GM06990 (cell line): ENCODE results near the gene TIPIN.
"Not testable (repeated sequence)": the region's sequence is repeated elsewhere in the genome, so short reads cannot be mapped to it uniquely, and the experiment has no call there.

Experiments used
- DNase-seq: peaks from one replicate; pipeline ENCODE4 v3.0.0-alpha.2; 2011; ENCODE audit not compliant: insufficient read length; ENCODE audit errors: extremely low read depth
- H3K27me3 ChIP-seq: replicated peaks from 2 replicates; pipeline ENCODE4 v1.6.0; 2011; ENCODE audit warnings: low read length; ENCODE audit not compliant: control insufficient read depth, insufficient read depth
- H3K36me3 ChIP-seq: 2 replicates; pipeline ENCODE4 v1.5.1; 2011; ENCODE audit warnings: low read length; ENCODE audit not compliant: control insufficient read depth, insufficient read depth
- H3K4me3 ChIP-seq: replicated peaks from 2 replicates; pipeline ENCODE4 v1.5.1; 2011; ENCODE audit warnings: low read depth, mild to moderate bottlenecking, control low read depth, low read length
- CTCF ChIP-seq: IDR thresholded peaks from 2 replicates; pipeline ENCODE4 v1.5.1; 2011; ENCODE audit warnings: low read length, control low read depth, mild to moderate bottlenecking, inconsistent platforms; ENCODE audit not compliant: insufficient read depth, poor library complexity, severe bottlenecking

TIPIN gene

GRCh38 chr15:66374179-66374578, 17.7 kb upstream of the TIPIN start:
- TF ChIP-seq CTCF: no peak
- Histone ChIP-seq H3K27me3 (no peaks in the 10 kb centered on the region), H3K36me3 (no peaks in the 10 kb centered on the region), H3K4me3 (no peak overlapping the region)
- no peak for DNase-seq

GRCh38 chr15:66369773-66370651, 13.5 kb upstream of the TIPIN start:
- peak; percentile 63 for DNase-seq
- Histone ChIP-seq H3K36me3 (no peaks in the 10 kb centered on the region), H3K27me3 (no peaks in the 10 kb centered on the region), H3K4me3 (peak overlapping the region; percentile 52)
- no peak for TF ChIP-seq CTCF

- DNase-seq: no peak
- Histone ChIP-seq H3K27me3 (no peaks in the 10 kb centered on the region), H3K36me3 (no peaks in the 10 kb centered on the region), H3K4me3 (no peak overlapping the region)
- no peak for TF ChIP-seq CTCF
Measured at GRCh38 chr15:66364944-66365528, 8.6 kb upstream of the TIPIN start.

GRCh38 chr15:66362776-66363175, 6.3 kb upstream of the TIPIN start:
- no peak for DNase-seq
- Histone ChIP-seq H3K4me3 (no peak overlapping the region), H3K27me3 (no peaks in the 10 kb centered on the region), H3K36me3 (no peaks in the 10 kb centered on the region)
- TF ChIP-seq CTCF: no peak

GRCh38 chr15:66361745-66362460, 5.4 kb upstream of the TIPIN start:
- not testable (repeated sequence) for DNase-seq, H3K27me3 ChIP-seq, H3K36me3 ChIP-seq, H3K4me3 ChIP-seq

- no peaks in the 10 kb centered on the region for H3K27me3 ChIP-seq
- no peak for TF ChIP-seq CTCF
Measured at GRCh38 chr15:66359740-66360139, 3.3 kb upstream of the TIPIN start.

More at GRCh38 chr15:66359740-66360139, 3.3 kb upstream of the TIPIN start:
- Histone ChIP-seq H3K4me3 (no peak overlapping the region), H3K36me3 (no peaks in the 10 kb centered on the region)
- no peak for DNase-seq
